SK-N-SH (cell line): Measurements from ENCODE around the gene EID3. TPM values are rescaled to one million over a fixed set of nuclear protein-coding genes. Genes with fewer than 3 reads are reported as not detected.

Source experiments
- CTCF ChIA-PET: fragments of 300-600, 350-600 bp; formaldehyde crosslinking; extraction: SDS; loops from one replicate; lab custom pipeline; 2021; lab: Yijun Ruan, JAX
- POLR2A ChIA-PET: fragments of 350-600 bp; sonication (Branson Sonifier 250); formaldehyde crosslinking; extraction: SDS; loops from one replicate; lab custom pipeline; 2020; ENCODE audit warnings: antibody characterized with exemption, inconsistent platforms; lab: Yijun Ruan, JAX
- DNase-seq: peaks from one replicate; pipeline ENCODE4 v3.0.0; 2012
- H2AFZ ChIP-seq: fragments of 200-600 bp; sonication (generic); 2 replicates; pipeline ENCODE4 v1.8.1; 2016; ENCODE audit warnings: antibody characterized with exemption, mild to moderate bottlenecking, low read depth
- H3F3A ChIP-seq: fragments of 200-600 bp; sonication (generic); replicated peaks from 2 replicates; pipeline ENCODE3; 2016; ENCODE audit warnings: antibody characterized with exemption, mild to moderate bottlenecking; ENCODE audit not compliant: insufficient read depth
- H3K27ac ChIP-seq, 2 experiments: fragments of 200-500 bp in 1 of 2; fragments of 200-600 bp in 1 of 2; sonication (Bioruptor generic) in 1 of 2; sonication (generic), shearing (Covaris generic) in 1 of 2; 2 replicates each; pipeline versions ENCODE4 v1.5.1 to v1.6.1; 2014 to 2016; ENCODE audit warnings: low read depth in 2 of 2, inconsistent platforms in 1 of 2, low read length in 1 of 2, mild to moderate bottlenecking in 1 of 2, mixed read lengths in 1 of 2
- H3K27me3 ChIP-seq: fragments of 200-600 bp; sonication (generic), shearing (Covaris generic); 2 replicates; pipeline ENCODE4 v1.6.1; 2016; ENCODE audit warnings: mixed run types; ENCODE audit not compliant: insufficient read depth
- H3K36me3 ChIP-seq, 2 experiments: fragments of 200-500 bp in 1 of 2; fragments of 200-600 bp in 1 of 2; sonication (Bioruptor generic) in 1 of 2; sonication (generic) in 1 of 2; replicated peaks in 1 of 2; 2 replicates each; pipeline versions ENCODE3 to v1.5.1; 2014 to 2016; ENCODE audit warnings: low read length in 1 of 2, mild to moderate bottlenecking in 1 of 2; ENCODE audit not compliant: insufficient read depth in 2 of 2, control insufficient read depth in 1 of 2
- H3K4me1 ChIP-seq, 2 experiments: fragments of 200-500 bp in 1 of 2; fragments of 200-600 bp in 1 of 2; sonication (Bioruptor generic) in 1 of 2; sonication (generic), shearing (Covaris generic) in 1 of 2; 2 replicates each; pipeline versions ENCODE4 v1.5.1 to v1.6.1; 2014 to 2016; ENCODE audit warnings: low read depth in 1 of 2, low read length in 1 of 2, mixed run types in 1 of 2; ENCODE audit not compliant: insufficient read depth in 2 of 2, control insufficient read depth in 1 of 2
- H3K4me2 ChIP-seq: fragments of 200-600 bp; sonication (generic), shearing (Covaris generic); 2 replicates; pipeline ENCODE4 v1.6.1; 2017; ENCODE audit warnings: mixed run types
- H3K4me3 ChIP-seq, 2 experiments: fragments of 200-500 bp in 1 of 2; fragments of 200-600 bp in 1 of 2; sonication (Bioruptor generic) in 1 of 2; sonication (generic), shearing (Covaris generic) in 1 of 2; 2 replicates each; pipeline versions ENCODE4 v1.5.1 to v1.8.1; 2014 to 2016; ENCODE audit warnings: low read depth in 2 of 2, inconsistent platforms in 1 of 2, low read length in 1 of 2, mild to moderate bottlenecking in 1 of 2, mixed read lengths in 1 of 2, moderate library complexity in 1 of 2
- H3K79me2 ChIP-seq: fragments of 200-600 bp; sonication (generic); 2 replicates; pipeline ENCODE4 v1.8.1; 2017; ENCODE audit warnings: mild to moderate bottlenecking; ENCODE audit not compliant: insufficient read depth
- H3K9ac ChIP-seq: fragments of 200-600 bp; sonication (generic); 2 replicates; pipeline ENCODE4 v1.6.1; 2017; ENCODE audit warnings: mixed run types
- H3K9me2 ChIP-seq: fragments of 200-600 bp; sonication (generic); 2 replicates; pipeline ENCODE4 v1.6.1; 2017; ENCODE audit warnings: mixed run types
- H3K9me3 ChIP-seq: fragments of 200-600 bp; sonication (generic); 2 replicates; pipeline ENCODE4 v1.6.1; 2017; ENCODE audit warnings: mixed run types, mild to moderate bottlenecking, moderate library complexity
- H4K20me1 ChIP-seq: fragments of 200-600 bp; sonication (generic); 2 replicates; pipeline ENCODE4 v1.6.1; 2017; ENCODE audit warnings: mild to moderate bottlenecking, mixed run types; ENCODE audit not compliant: insufficient read depth
- EZH2phosphoT487 ChIP-seq: fragments of 200-600 bp; sonication (generic); IDR thresholded peaks from 2 replicates; pipeline ENCODE4 v1.6.1; 2017; ENCODE audit warnings: low read depth, mixed run types, mild to moderate bottlenecking, antibody characterized with exemption, moderate library complexity, borderline replicate concordance
- FOSL2 ChIP-seq: IDR thresholded peaks from 2 replicates; pipeline ENCODE4 v1.4.0; 2012; ENCODE audit warnings: low read depth, mild to moderate bottlenecking, moderate library complexity, borderline replicate concordance
- GABPA ChIP-seq: IDR thresholded peaks from 2 replicates; pipeline ENCODE4 v1.4.0; 2012; ENCODE audit warnings: low read depth, mild to moderate bottlenecking
- JUND ChIP-seq: IDR thresholded peaks from 2 replicates; pipeline ENCODE4 v1.4.0; 2012
- MEF2A ChIP-seq: IDR thresholded peaks from 2 replicates; pipeline ENCODE4 v1.4.0; 2012; ENCODE audit warnings: low read depth, borderline replicate concordance
- MXI1 ChIP-seq: IDR thresholded peaks from 2 replicates; pipeline ENCODE4 v1.6.1; 2012; ENCODE audit warnings: mild to moderate bottlenecking, low read depth, low read length, improper control_type of control experiment
- NRF1 ChIP-seq: IDR thresholded peaks from 2 replicates; pipeline ENCODE4 v1.6.1; 2012; ENCODE audit warnings: low read depth, mild to moderate bottlenecking, low read length
- POLR2AphosphoS5 ChIP-seq: IDR thresholded peaks from 2 replicates; pipeline ENCODE4 v1.6.1; 2012; ENCODE audit warnings: low read depth, low read length
- RCOR1 ChIP-seq: fragments of 150-350 bp; IDR thresholded peaks from 2 replicates; pipeline ENCODE4 v1.6.1; 2017; ENCODE audit warnings: antibody characterized with exemption, low read length
- SIN3A ChIP-seq: IDR thresholded peaks from 2 replicates; pipeline ENCODE4 v1.6.1; 2012; ENCODE audit warnings: low read depth, mild to moderate bottlenecking, low read length, moderate library complexity, borderline replicate concordance
- SMC3 ChIP-seq: IDR thresholded peaks from 2 replicates; pipeline ENCODE4 v1.6.1; 2012; ENCODE audit warnings: low read depth, low read length, improper control_type of control experiment
- TAF1 ChIP-seq: IDR thresholded peaks from 2 replicates; pipeline ENCODE4 v1.6.1; 2012; ENCODE audit warnings: low read depth, mild to moderate bottlenecking, low read length, moderate library complexity, borderline replicate concordance
- YY1 ChIP-seq: IDR thresholded peaks from 2 replicates; pipeline ENCODE4 v1.4.0; 2012; ENCODE audit warnings: low read depth, mild to moderate bottlenecking
- ZBTB33 ChIP-seq: IDR thresholded peaks from 2 replicates; pipeline ENCODE4 v1.4.0; 2012; ENCODE audit warnings: low read depth, borderline replicate concordance
- WGBS: methylation state at CpG from one replicate; pipeline ENCODE4 v1.1.6; 2017; ENCODE audit warnings: low lambda C conversion rate; 5-methylcytosine and 5-hydroxymethylcytosine counted together
- polyA plus RNA-seq, 3 experiments: library from polyadenylated mRNA; depleted of rRNA; stranded (reverse); fragments of >200 nt; gene quantifications; 2 replicates each; pipeline ENCODE4 v1.2.3, GENCODE V29; 2012
- TF ChIP-seq, protein P1 (sequence below): IDR thresholded peaks from 2 replicates; pipeline ENCODE4 v1.4.0; 2012; ENCODE audit warnings: low read depth, borderline replicate concordance
- TF ChIP-seq, protein P2 (sequence below): fragments of 200-600 bp; sonication (generic); IDR thresholded peaks from 2 replicates; pipeline ENCODE4 v1.6.1; 2017; ENCODE audit warnings: antibody characterized with exemption, mild to moderate bottlenecking, moderate library complexity

Gene EID3
- polyA plus RNA-seq, 1 of the 3 experiments (the other 2 are of a cell fraction) = 0.92 TPM

DNA sequence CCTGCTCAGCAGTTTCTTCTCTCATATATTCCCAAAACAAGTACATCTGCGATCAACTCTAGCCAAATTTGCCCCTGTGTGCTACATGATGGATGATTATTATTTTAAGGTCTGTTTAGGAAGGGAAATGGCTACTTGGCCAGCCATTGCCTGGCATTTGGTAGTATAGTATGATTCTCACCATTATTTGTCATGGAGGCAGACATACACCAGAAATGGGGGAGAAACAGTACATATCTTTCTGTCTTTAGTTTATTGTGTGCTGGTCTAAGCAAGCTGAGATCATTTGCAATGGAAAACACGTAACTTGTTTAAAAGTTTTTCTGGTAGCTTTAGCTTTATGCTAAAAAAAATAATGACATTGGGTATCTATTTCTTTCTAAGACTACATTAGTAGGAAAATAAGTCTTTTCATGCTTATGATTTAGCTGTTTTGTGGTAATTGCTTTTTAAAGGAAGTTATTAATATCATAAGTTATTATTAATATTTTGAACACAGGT lies 45.5 kb downstream of the EID3 start:
- H3K9ac ChIP-seq = no peak overlapping the region
- no peak overlapping the region for H3K4me2 ChIP-seq
- ChIA-PET CTCF (interaction anchor here (0.9 to 1.3 kb wide), 3 partner anchors 10 to 703 kb away, joined by 3 to 4 read pairs (median 3); no protein-coding TSS in a partner anchor), POLR2A (no interaction called here)
- WGBS = 94% methylated on average over 2 of the region's 2 CpGs
- peaks cover 31% of the 10 kb centered on the region for H3K79me2 ChIP-seq
- no peak overlapping the region for H2AFZ ChIP-seq
- H3F3A ChIP-seq = peaks cover 8% of the 10 kb centered on the region
- no peak overlapping the region for H3K4me3 ChIP-seq
- TF ChIP-seq TAF1 (no peak), JUND (no peak), MXI1 (no peak), GABPA (no peak), POLR2AphosphoS5 (no peak), MEF2A (no peak), EZH2phosphoT487 (no peak), ZBTB33 (no peak), RCOR1 (no peak), SIN3A (no peak), FOSL2 (no peak), SMC3 (no peak), YY1 (no peak), NRF1 (no peak)
- TF ChIP-seq, protein P1, sequence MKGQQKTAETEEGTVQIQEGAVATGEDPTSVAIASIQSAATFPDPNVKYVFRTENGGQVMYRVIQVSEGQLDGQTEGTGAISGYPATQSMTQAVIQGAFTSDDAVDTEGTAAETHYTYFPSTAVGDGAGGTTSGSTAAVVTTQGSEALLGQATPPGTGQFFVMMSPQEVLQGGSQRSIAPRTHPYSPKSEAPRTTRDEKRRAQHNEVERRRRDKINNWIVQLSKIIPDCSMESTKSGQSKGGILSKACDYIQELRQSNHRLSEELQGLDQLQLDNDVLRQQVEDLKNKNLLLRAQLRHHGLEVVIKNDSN = no peak
- TF ChIP-seq, protein P2, sequence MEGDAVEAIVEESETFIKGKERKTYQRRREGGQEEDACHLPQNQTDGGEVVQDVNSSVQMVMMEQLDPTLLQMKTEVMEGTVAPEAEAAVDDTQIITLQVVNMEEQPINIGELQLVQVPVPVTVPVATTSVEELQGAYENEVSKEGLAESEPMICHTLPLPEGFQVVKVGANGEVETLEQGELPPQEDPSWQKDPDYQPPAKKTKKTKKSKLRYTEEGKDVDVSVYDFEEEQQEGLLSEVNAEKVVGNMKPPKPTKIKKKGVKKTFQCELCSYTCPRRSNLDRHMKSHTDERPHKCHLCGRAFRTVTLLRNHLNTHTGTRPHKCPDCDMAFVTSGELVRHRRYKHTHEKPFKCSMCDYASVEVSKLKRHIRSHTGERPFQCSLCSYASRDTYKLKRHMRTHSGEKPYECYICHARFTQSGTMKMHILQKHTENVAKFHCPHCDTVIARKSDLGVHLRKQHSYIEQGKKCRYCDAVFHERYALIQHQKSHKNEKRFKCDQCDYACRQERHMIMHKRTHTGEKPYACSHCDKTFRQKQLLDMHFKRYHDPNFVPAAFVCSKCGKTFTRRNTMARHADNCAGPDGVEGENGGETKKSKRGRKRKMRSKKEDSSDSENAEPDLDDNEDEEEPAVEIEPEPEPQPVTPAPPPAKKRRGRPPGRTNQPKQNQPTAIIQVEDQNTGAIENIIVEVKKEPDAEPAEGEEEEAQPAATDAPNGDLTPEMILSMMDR = no peak
- DNase-seq = no peak
- no peak overlapping the region for H3K27ac ChIP-seq
- peaks cover 67 to 71% of the 10 kb centered on the region in 2 experiments for H3K36me3 ChIP-seq
- H4K20me1 ChIP-seq = peaks cover 18% of the 10 kb centered on the region
- no peaks in the 10 kb centered on the region for H3K9me2 ChIP-seq
- no peaks in the 10 kb centered on the region for H3K27me3 ChIP-seq
- H3K4me1 ChIP-seq = no peaks in the 10 kb centered on the region; a peak in 1 of 4 replicates
- no peaks in the 10 kb centered on the region for H3K9me3 ChIP-seq
